ENCODE measurements around the gene PLA2G6. TPM values are rescaled to one million over a fixed set of nuclear protein-coding genes. Genes with fewer than 3 reads are reported as not detected.

The PLA2G6 gene
- polyA plus RNA-seq, 2 of the 4 experiments (the other 2 are of a cell fraction), result 7.4 to 7.6 TPM

- Histone ChIP-seq H3K4me1 (peaks cover 45% of the 10 kb centered on the region), H3K27ac (peak overlapping the region; percentile 66 to 76; a peak in 4 of 6 replicates), H3K4me3 (no peak overlapping the region), H3K4me2 (no peak overlapping the region), H3K9me3 (no peaks in the 10 kb centered on the region)
- TF ChIP-seq ELK1 (IDR thresholded peaks at IDR 0.05; ENCODE audit: low read depth, low read length) (no peak), NFE2L2 (conservative IDR thresholded peaks at IDR 0.05; ENCODE audit: low read length) (no peak), ZNF302 (CRISPR knock-in tag; IDR thresholded peaks at IDR 0.05) (no peak), EHMT2 (IDR thresholded peaks at IDR 0.05; ENCODE audit: low read depth) (no peak), CTCF (IDR thresholded peaks at IDR 0.05) (no peak), POLR2AphosphoS2 (conservative IDR thresholded peaks at IDR 0.05; ENCODE audit: low read length) (no peak), HDAC2 (IDR thresholded peaks at IDR 0.05) (no peak), KDM5A (IDR thresholded peaks at IDR 0.05) (no peak)
- POLR2A ChIA-PET, result no interaction called here
- DNase-seq (ENCODE audit: low read depth in 1 of 2, low spot score in 1 of 2) (no peak), ATAC-seq (no peak), FAIRE-seq (no peak)
- CTCF ChIA-PET, result interaction anchor here (0.7 to 1.6 kb wide), 7 partner anchors 8 to 400 kb away, joined by 3 to 5 read pairs (median 3); no protein-coding TSS in a partner anchor
- WGBS (ENCODE audit: missing lambda C conversion rate), result 83% methylated on average over 16 of the region's 17 CpGs
Observed at GRCh38 chr22:38106814-38107578, 74.6 kb downstream of the PLA2G6 start.

DNA sequence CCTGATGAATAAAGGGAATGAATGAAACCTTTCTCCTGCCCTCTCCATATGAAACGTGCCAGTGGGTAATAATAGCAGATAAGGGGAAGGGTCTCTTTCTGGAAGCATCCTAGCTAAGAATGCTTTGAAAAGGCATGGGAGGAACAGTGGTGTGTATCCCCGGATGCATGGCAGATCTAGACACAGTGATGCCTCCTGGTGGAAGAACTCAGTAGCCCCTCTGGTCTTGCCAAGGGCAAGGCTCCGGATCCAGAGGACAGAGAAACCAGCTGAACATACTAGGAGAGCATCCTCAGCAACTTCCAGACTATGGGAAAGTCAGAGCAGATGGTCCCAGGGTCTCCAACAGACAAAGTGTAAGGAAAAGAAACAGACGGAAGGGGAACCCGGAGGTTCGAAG is 77.5 kb downstream of the PLA2G6 start:
- CTCF ChIA-PET, result interaction anchor here (0.6 to 5.3 kb wide), 4 partner anchors 11 to 311 kb away, joined by 3 to 24 read pairs (median 4); no protein-coding TSS in a partner anchor
- DNase-seq (ENCODE audit: low read depth in 1 of 2, low spot score in 1 of 2) (peak; percentile 44 to 50), FAIRE-seq (peak; percentile 7), ATAC-seq (peak; percentile 41 to 65; a peak in 4 of 6 replicates)
- Histone ChIP-seq H3K4me3 (no peak overlapping the region), H3K4me1 (peaks cover 20% of the 10 kb centered on the region), H3K9me3 (no peaks in the 10 kb centered on the region), H3K27ac (no peak overlapping the region), H3K4me2 (no peak overlapping the region)
- WGBS (ENCODE audit: missing lambda C conversion rate), result 73% methylated on average over 6 of the region's 6 CpGs
- POLR2A ChIA-PET, result no interaction called here
- TF ChIP-seq RAD21 (conservative IDR thresholded peaks at IDR 0.05 in 1 of 2, IDR thresholded peaks at IDR 0.05 in 1 of 2) (peak in 1 of 2 experiments; percentile 28; a peak in 1 of 5 replicates), POLR2A (IDR thresholded peaks at IDR 0.05; ENCODE audit: low read length) (no peak)

GRCh38 chr22:38103641-38104040 is 78.0 kb downstream of the PLA2G6 start:
- CTCF ChIA-PET, result interaction anchor here (0.6 to 5.3 kb wide), 4 partner anchors 11 to 311 kb away, joined by 3 to 24 read pairs (median 4); no protein-coding TSS in a partner anchor
- FAIRE-seq (no peak), ATAC-seq (no peak), DNase-seq (ENCODE audit: low read depth in 1 of 2, low spot score in 1 of 2) (no peak)
- 68% methylated on average over 8 of the region's 8 CpGs for WGBS (ENCODE audit: missing lambda C conversion rate)
- Histone ChIP-seq H3K9me3 (no peaks in the 10 kb centered on the region), H3K27ac (no peak overlapping the region), H3K4me3 (no peak overlapping the region), H3K4me2 (no peak overlapping the region), H3K4me1 (peaks cover 18% of the 10 kb centered on the region)
- POLR2A ChIA-PET, result no interaction called here
- TF ChIP-seq ZFP36 (IDR thresholded peaks at IDR 0.05; ENCODE audit: borderline replicate concordance, partially characterized antibody) (no peak), PBX3 (IDR thresholded peaks at IDR 0.05) (no peak), CHD4 (IDR thresholded peaks at IDR 0.05; ENCODE audit: borderline replicate concordance) (no peak), ESRRA (IDR thresholded peaks at IDR 0.05; ENCODE audit: borderline replicate concordance, low read length) (no peak), ZC3H11A (IDR thresholded peaks at IDR 0.05) (no peak), REST (IDR thresholded peaks at IDR 0.05) (no peak), ZNF302 (CRISPR knock-in tag; IDR thresholded peaks at IDR 0.05) (no peak), EHF (CRISPR knock-in tag; IDR thresholded peaks at IDR 0.05) (no peak), SREBF2 (IDR thresholded peaks at IDR 0.05) (no peak), CBX8 (IDR thresholded peaks at IDR 0.05) (no peak), CEBPB (IDR thresholded peaks at IDR 0.05) (no peak), JUNB (IDR thresholded peaks at IDR 0.05) (no peak), HES2 (IDR thresholded peaks at IDR 0.05) (no peak), BHLHE40 (IDR thresholded peaks at IDR 0.05; ENCODE audit: low read depth, low read length) (no peak)
- TF ChIP-seq, protein P1, sequence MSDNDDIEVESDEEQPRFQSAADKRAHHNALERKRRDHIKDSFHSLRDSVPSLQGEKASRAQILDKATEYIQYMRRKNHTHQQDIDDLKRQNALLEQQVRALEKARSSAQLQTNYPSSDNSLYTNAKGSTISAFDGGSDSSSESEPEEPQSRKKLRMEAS (IDR thresholded peaks at IDR 0.05), result no peak
- TF ChIP-seq, protein P2, sequence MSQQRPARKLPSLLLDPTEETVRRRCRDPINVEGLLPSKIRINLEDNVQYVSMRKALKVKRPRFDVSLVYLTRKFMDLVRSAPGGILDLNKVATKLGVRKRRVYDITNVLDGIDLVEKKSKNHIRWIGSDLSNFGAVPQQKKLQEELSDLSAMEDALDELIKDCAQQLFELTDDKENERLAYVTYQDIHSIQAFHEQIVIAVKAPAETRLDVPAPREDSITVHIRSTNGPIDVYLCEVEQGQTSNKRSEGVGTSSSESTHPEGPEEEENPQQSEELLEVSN (IDR thresholded peaks at IDR 0.05; ENCODE audit: borderline replicate concordance, low read depth), result no peak
